ENCODE data around the gene PKM. TPM values are rescaled to one million over a fixed set of nuclear protein-coding genes. Genes with fewer than 3 reads are reported as not detected.
A peak's percentile ranks its signal among the peaks of the same experiment; 100 is the strongest.

Gene PKM
- total RNA-seq, 2 experiments from 2014 or later = 202 to 203 TPM

GRCh38 chr15:72237029-72237852 lies 6.3 kb upstream of the PKM start:
- peak in 11 of 14 experiments; percentile 7 to 74 (median 25) for DNase-seq
- no peak overlapping the region for H3K27ac ChIP-seq (ENCODE audit: low read depth in 1 of 2, low read length in 2 of 2)
- peak overlapping the region; percentile 61 for H3K27ac Mint-ChIP-seq
- peaks cover 22% of the 10 kb centered on the region for H3K36me3 ChIP-seq (ENCODE audit: insufficient read depth, low read length)
- intact Hi-C loops (cut with DNase I, micrococcal nuclease) = no loop called here
- H3K4me1 Mint-ChIP-seq (ENCODE audit: low read depth) = peaks cover 25% of the 10 kb centered on the region
- peaks cover 27% of the 10 kb centered on the region for H3K36me3 Mint-ChIP-seq (ENCODE audit: low read depth)
- H3K27me3 ChIP-seq (ENCODE audit: control insufficient read depth in 1 of 2, insufficient read depth in 2 of 2, low read length in 2 of 2) = no peaks in the 10 kb centered on the region
- H3K9me3 Mint-ChIP-seq = no peaks in the 10 kb centered on the region
- H3K4me3 ChIP-seq (ENCODE audit: low read length) = no peak overlapping the region
- POLR2A ChIA-PET = interaction anchor here (1.1 to 2.2 kb wide), 2 partner anchors 9 to 11 kb away, joined by 3 to 14 read pairs; no protein-coding TSS in a partner anchor
- CTCF ChIA-PET = interaction anchor here (1.6 kb wide), 1 partner anchor 10 kb away, joined by 5 read pairs; no protein-coding TSS in a partner anchor
- H3K4me3 Mint-ChIP-seq = no peak overlapping the region
- ATAC-seq (ENCODE audit: poor library complexity) = peak; percentile 65
- H3K27me3 Mint-ChIP-seq = no peaks in the 10 kb centered on the region
- TF ChIP-seq CTCF (IDR thresholded peaks at IDR 0.05) = no peak
- H3K9me3 ChIP-seq (ENCODE audit: control insufficient read depth in 1 of 2, insufficient read depth in 1 of 2, low read length in 2 of 2) = no peaks in the 10 kb centered on the region
- peaks cover 23% of the 10 kb centered on the region for H3K4me1 ChIP-seq (ENCODE audit: insufficient read depth, low read length)

GRCh38 chr15:72236381-72237003 lies 5.5 kb upstream of the PKM start:
- TF ChIP-seq CTCF (IDR thresholded peaks at IDR 0.05) = no peak
- Histone ChIP-seq H3K36me3 (ENCODE audit: insufficient read depth, low read length) (peaks cover 14% of the 10 kb centered on the region), H3K27me3 (ENCODE audit: control insufficient read depth in 1 of 2, insufficient read depth in 2 of 2, low read length in 2 of 2) (no peaks in the 10 kb centered on the region), H3K4me3 (ENCODE audit: low read length) (no peak overlapping the region), H3K27ac (ENCODE audit: low read depth in 1 of 2, low read length in 2 of 2) (no peak overlapping the region), H3K9me3 (ENCODE audit: control insufficient read depth in 1 of 2, insufficient read depth in 1 of 2, low read length in 2 of 2) (no peaks in the 10 kb centered on the region), H3K4me1 (ENCODE audit: insufficient read depth, low read length) (peaks cover 27% of the 10 kb centered on the region)
- Mint-ChIP-seq H3K4me3 (no peak overlapping the region), H3K4me1 (ENCODE audit: low read depth) (peaks cover 33% of the 10 kb centered on the region), H3K27me3 (no peaks in the 10 kb centered on the region), H3K9me3 (no peaks in the 10 kb centered on the region), H3K27ac (no peak overlapping the region), H3K36me3 (ENCODE audit: low read depth) (peaks cover 27% of the 10 kb centered on the region)
- intact Hi-C loops (cut with DNase I, micrococcal nuclease) = no loop called here
- ChIA-PET CTCF (interaction anchor here (1.6 kb wide), 1 partner anchor 10 kb away, joined by 5 read pairs; no protein-coding TSS in a partner anchor), POLR2A (interaction anchor here (1.1 to 2.2 kb wide), 2 partner anchors 8 to 10 kb away, joined by 3 to 14 read pairs; no protein-coding TSS in a partner anchor)
- ATAC-seq (ENCODE audit: poor library complexity) = no peak
- DNase-seq = no peak

- intact Hi-C loops (cut with DNase I, micrococcal nuclease) = no loop called here
Measured at GRCh38 chr15:72235298-72235697, 4.3 kb upstream of the PKM start.

More at GRCh38 chr15:72235298-72235697, 4.3 kb upstream of the PKM start:
- Mint-ChIP-seq H3K36me3 (ENCODE audit: low read depth) (peaks cover 21% of the 10 kb centered on the region), H3K9me3 (no peaks in the 10 kb centered on the region), H3K27ac (no peak overlapping the region), H3K4me1 (ENCODE audit: low read depth) (peaks cover 39% of the 10 kb centered on the region), H3K4me3 (no peak overlapping the region), H3K27me3 (no peaks in the 10 kb centered on the region)
- TF ChIP-seq CTCF (IDR thresholded peaks at IDR 0.05) = no peak
- ChIA-PET CTCF (no interaction called here), POLR2A (interaction anchor here (0.6 kb wide), 1 partner anchor 38 kb away, joined by 3 read pairs; no protein-coding TSS in a partner anchor)
- peaks cover 2% of the 10 kb centered on the region for H3K36me3 ChIP-seq (ENCODE audit: insufficient read depth, low read length)
- H3K9me3 ChIP-seq (ENCODE audit: control insufficient read depth in 1 of 2, insufficient read depth in 1 of 2, low read length in 2 of 2) = no peaks in the 10 kb centered on the region
- H3K4me3 ChIP-seq (ENCODE audit: low read length) = no peak overlapping the region
- no peak for DNase-seq
- no peak overlapping the region for H3K27ac ChIP-seq (ENCODE audit: low read depth in 1 of 2, low read length in 2 of 2)
- ATAC-seq (ENCODE audit: poor library complexity) = no peak
- H3K4me1 ChIP-seq (ENCODE audit: insufficient read depth, low read length) = peaks cover 31% of the 10 kb centered on the region
- no peaks in the 10 kb centered on the region for H3K27me3 ChIP-seq (ENCODE audit: control insufficient read depth in 1 of 2, insufficient read depth in 2 of 2, low read length in 2 of 2)

Measured in CD4-positive, alpha-beta T cell (primary cell).